Mucosa of rectum (tissue), 2 donors: ENCODE measurements around the gene ZNF554.
"Not testable (repeated sequence)": the region's sequence is repeated elsewhere in the genome, so short reads cannot be mapped to it uniquely, and the experiment has no call there.

Experiments used
- H3K27ac ChIP-seq, 2 donors: one replicate each; pipeline ENCODE4 v1.7.0; 2013; ENCODE audit warnings: inconsistent platforms in 2 of 2, low read depth in 2 of 2, low read length in 2 of 2
- H3K27me3 ChIP-seq, 2 donors: one replicate each; pipeline ENCODE4 v1.7.0; 2013; ENCODE audit warnings: low read length in 2 of 2; ENCODE audit not compliant: control insufficient read depth in 2 of 2, insufficient read depth in 2 of 2
- H3K36me3 ChIP-seq, 2 donors: one replicate each; pipeline ENCODE4 v1.7.0; 2013; ENCODE audit warnings: low read length in 2 of 2; ENCODE audit not compliant: control insufficient read depth in 2 of 2, insufficient read depth in 2 of 2
- H3K4me1 ChIP-seq, 2 donors: one replicate each; pipeline ENCODE4 v1.7.0; 2013; ENCODE audit warnings: low read length in 2 of 2, mild to moderate bottlenecking in 1 of 2; ENCODE audit not compliant: control insufficient read depth in 2 of 2, insufficient read depth in 2 of 2
- H3K4me3 ChIP-seq, 2 donors: one replicate each; pipeline ENCODE4 v1.7.0; 2013; ENCODE audit warnings: low read length in 2 of 2
- H3K9ac ChIP-seq, 2 donors: one replicate each; pipeline ENCODE4 v1.7.0; 2013; ENCODE audit warnings: low read length in 2 of 2, low read depth in 1 of 2, mild to moderate bottlenecking in 1 of 2
- H3K9me3 ChIP-seq, 2 donors: one replicate each; pipeline ENCODE4 v1.7.0; 2013; ENCODE audit warnings: low read length in 2 of 2; ENCODE audit not compliant: control insufficient read depth in 2 of 2
- donor health status: healthy.
- donor health status: Normal muscosa, but diverticular disease.

ZNF554 gene

GRCh38 chr19:2866495-2867024 is 46.9 kb downstream of the ZNF554 start:
- Histone ChIP-seq H3K9me3 (no peaks in the 10 kb centered on the region), H3K4me3 (no peak overlapping the region), H3K27me3 (no peaks in the 10 kb centered on the region), H3K4me1 (peaks cover 0 to 4% of the 10 kb centered on the region in 2 donors), H3K9ac (no peak overlapping the region), H3K36me3 (no peaks in the 10 kb centered on the region), H3K27ac (no peak overlapping the region)

- H3K4me3 ChIP-seq, result no peak within 1 kb of the TSS
- no peaks in the 10 kb centered on the region for H3K36me3 ChIP-seq
- H3K9ac ChIP-seq, result no peak within 1 kb of the TSS
- no peaks in the 10 kb centered on the region for H3K27me3 ChIP-seq
- H3K4me1 ChIP-seq, result peaks cover 0 to 4% of the 10 kb centered on the region in 2 donors
- no peak within 1 kb of the TSS for H3K27ac ChIP-seq
- H3K9me3 ChIP-seq, result no peaks in the 10 kb centered on the region
Measured at GRCh38 chr19:2867025-2867991, 47.6 kb downstream of the ZNF554 start, which contains the start of gene ZNF556. TSS of gene ZNF556 (plus strand) at chr19:2867335. CDS start at chr19:2867422, 87 bp downstream.

GRCh38 chr19:2869618-2870017 is 50.0 kb downstream of the ZNF554 start:
- no peaks in the 10 kb centered on the region for H3K27me3 ChIP-seq
- no peaks in the 10 kb centered on the region for H3K36me3 ChIP-seq
- no peaks in the 10 kb centered on the region for H3K9me3 ChIP-seq
- peaks cover 0 to 4% of the 10 kb centered on the region in 2 donors for H3K4me1 ChIP-seq
- no peak overlapping the region for H3K4me3 ChIP-seq
- H3K9ac ChIP-seq, result no peak overlapping the region
- H3K27ac ChIP-seq, result no peak overlapping the region

DNA sequence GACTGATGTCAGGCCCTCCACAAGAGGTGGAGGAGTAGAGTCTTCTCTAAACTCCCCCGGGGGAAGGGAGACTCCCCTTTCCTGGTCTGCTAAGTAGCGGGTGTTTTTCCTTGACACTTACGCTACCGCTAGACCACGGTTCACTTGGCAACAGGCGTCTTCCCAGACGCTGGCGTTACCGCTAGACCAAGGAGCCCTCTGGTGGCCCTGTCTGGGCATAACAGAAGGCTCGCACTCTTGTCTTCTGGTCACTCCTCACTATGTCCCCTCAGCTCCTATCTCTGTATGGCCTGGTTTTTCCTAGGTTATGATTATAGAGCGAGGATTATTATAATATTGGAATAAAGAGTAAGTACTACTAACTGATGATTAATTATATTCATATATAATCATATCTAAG is 52.5 kb downstream of the ZNF554 start:
- H3K9ac ChIP-seq, H3K4me3 ChIP-seq, H3K27me3 ChIP-seq, H3K9me3 ChIP-seq, H3K36me3 ChIP-seq, H3K27ac ChIP-seq, H3K4me1 ChIP-seq: not testable (repeated sequence)

DNA sequence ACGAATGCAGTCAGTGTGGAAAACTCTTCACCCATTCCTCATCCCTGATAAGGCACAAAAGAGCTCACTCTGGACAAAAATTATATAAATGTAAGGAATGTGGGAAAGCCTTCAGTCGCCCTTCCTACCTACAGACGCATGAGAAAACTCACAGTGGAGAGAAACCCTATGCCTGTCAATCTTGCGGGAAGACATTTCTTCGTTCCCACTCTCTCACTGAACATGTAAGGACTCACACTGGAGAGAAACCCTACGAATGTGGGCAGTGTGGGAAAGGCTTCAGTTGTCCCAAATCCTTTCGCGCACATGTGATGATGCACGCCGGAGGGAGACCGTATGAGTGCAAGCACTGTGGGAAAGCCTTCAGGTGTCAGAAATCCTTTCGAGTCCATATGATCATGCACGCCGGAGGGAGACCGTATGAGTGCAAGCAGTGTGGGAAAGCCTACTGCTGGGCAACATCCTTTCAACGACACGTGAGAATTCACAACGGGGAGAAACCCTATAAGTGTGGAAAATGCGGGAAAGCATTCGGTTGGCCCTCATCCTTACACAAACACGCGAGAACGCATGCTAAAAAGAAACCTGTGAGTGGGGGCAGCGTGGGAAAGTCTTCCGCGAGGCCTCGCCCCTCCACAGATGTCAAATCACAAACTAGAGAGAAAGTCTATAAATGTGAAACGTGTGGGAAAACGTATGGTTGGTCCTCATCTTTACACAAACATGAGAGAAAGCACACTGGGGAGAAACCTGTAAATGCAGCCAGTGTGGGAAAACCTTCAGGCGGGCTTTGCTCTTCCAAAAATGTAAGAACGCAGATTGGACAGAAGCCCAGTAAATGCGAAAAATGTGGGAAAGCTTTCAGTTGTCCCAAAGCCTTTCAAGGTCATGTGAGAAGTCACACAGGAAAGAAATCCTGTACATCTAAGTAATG is 58.0 kb downstream of the ZNF554 start:
- H3K4me3 ChIP-seq, result no peak overlapping the region
- H3K27me3 ChIP-seq, result no peaks in the 10 kb centered on the region
- H3K4me1 ChIP-seq, result no peaks in the 10 kb centered on the region
- H3K27ac ChIP-seq, result no peak overlapping the region
- peaks cover 9 to 11% of the 10 kb centered on the region in 2 donors for H3K9me3 ChIP-seq
- H3K9ac ChIP-seq, result no peak overlapping the region
- no peaks in the 10 kb centered on the region for H3K36me3 ChIP-seq

DNA sequence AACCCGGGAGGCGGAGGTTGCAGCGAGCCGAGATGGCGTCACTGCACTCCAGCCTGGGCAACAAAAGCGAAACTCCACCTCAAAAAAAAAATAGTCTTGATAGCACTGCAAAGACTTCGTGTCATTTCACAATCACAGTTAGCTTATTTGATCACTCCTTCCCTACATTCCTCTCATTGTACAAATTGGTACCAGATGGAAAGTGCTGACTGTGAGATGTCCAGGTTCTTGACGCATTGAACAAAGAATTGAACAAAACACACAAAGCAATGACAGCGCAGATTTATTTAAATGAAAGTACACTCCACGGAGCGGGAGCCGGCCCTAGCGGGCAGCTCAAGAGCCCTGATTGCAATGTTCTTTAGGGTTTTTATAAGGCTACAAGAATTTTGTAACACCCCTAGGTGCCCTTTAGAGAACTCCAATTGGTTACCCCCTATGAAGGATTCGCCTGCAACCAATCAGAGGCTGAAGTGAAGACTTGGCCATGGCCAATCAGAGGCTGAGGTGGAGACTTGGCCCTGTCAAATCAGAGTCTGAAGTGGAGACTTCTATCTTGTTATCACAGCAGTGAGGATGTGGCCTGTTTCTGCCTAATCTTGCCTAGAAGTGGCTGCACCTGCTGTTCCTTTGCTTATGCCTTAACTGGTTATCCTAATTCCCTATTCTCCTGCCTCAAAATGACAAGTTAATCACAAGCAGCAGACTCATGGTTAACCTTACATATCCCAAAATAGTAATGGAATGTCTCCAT is 64.2 kb downstream of the ZNF554 start:
- Histone ChIP-seq H3K9ac (no peak overlapping the region), H3K9me3 (no peaks in the 10 kb centered on the region), H3K4me1 (no peaks in the 10 kb centered on the region), H3K4me3 (no peak overlapping the region), H3K36me3 (no peaks in the 10 kb centered on the region), H3K27ac (no peak overlapping the region), H3K27me3 (no peaks in the 10 kb centered on the region)

DNA sequence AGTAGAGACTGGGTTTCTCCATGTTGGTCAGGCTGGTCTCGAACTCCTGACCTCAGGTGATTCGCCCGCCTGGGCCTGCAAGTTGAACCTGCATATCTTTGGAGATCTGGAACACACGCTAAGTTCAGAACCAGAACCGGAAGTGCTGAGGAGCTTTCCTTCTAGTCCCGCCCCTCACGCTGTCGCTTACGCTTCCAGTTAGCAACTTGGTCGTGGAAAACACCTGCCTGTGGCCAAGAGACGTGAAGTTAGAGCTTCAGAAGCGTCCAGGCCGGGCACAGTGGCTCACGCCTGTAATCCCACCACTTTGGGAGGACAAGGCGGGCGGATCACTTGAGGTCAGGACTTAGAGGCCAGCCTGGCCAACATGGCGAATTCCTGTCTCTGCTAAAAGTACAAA is 66.1 kb downstream of the ZNF554 start:
- Histone ChIP-seq H3K4me3 (no peak overlapping the region), H3K4me1 (no peaks in the 10 kb centered on the region), H3K27me3 (no peaks in the 10 kb centered on the region), H3K27ac (no peak overlapping the region), H3K36me3 (no peaks in the 10 kb centered on the region), H3K9me3 (no peaks in the 10 kb centered on the region), H3K9ac (no peak overlapping the region)
